Measurements from ENCODE around the gene C1QL4.
"Not testable (repeated sequence)": the region's sequence is repeated elsewhere in the genome, so short reads cannot be mapped to it uniquely, and the experiment has no call there.

C1QL4 gene

GRCh38 chr12:49336645-49337584 lies at the start of gene C1QL4:
TSS of gene C1QL4 (minus strand) at chr12:49337188. CDS start at chr12:49336477, 711 bp downstream.
- DNase-seq (ENCODE audit: low read depth in 3 of 3, low spot score in 1 of 3), result peak; percentile 51 to 90 (median 81)

- DNase-seq (ENCODE audit: low read depth in 3 of 3, low spot score in 1 of 3), result not testable (repeated sequence)
These were observed 43.2 kb upstream of the C1QL4 start for GRCh38 chr12:49380184-49380583.

- no peak for DNase-seq (ENCODE audit: low read depth in 3 of 3, low spot score in 1 of 3)
These were observed 40.4 kb upstream of the C1QL4 start for GRCh38 chr12:49377386-49377785.

- no peak for DNase-seq (ENCODE audit: low read depth in 3 of 3, low spot score in 1 of 3)
These were observed 38.4 kb upstream of the C1QL4 start for GRCh38 chr12:49375406-49375805.

- DNase-seq (ENCODE audit: low read depth in 3 of 3, low spot score in 1 of 3), result no peak
These were observed 33.6 kb upstream of the C1QL4 start for GRCh38 chr12:49370539-49370938.

- no peak for DNase-seq (ENCODE audit: low read depth in 3 of 3, low spot score in 1 of 3)
These were observed 32.6 kb upstream of the C1QL4 start for GRCh38 chr12:49369411-49370145.

- no peak for DNase-seq (ENCODE audit: low read depth in 3 of 3, low spot score in 1 of 3)
These were observed 31.2 kb upstream of the C1QL4 start for GRCh38 chr12:49368240-49368600.

GRCh38 chr12:49367381-49368239 lies 30.6 kb upstream of the C1QL4 start, which contains the start of gene SPATS2:
TSS of gene SPATS2 (plus strand) at chr12:49367462. CDS start at chr12:49461013, 93,551 bp downstream.
- peak in 1 of 3 donors; percentile 44 for DNase-seq (ENCODE audit: low read depth in 3 of 3, low spot score in 1 of 3)

- peak; percentile 56 to 81 (median 64) for DNase-seq (ENCODE audit: low read depth in 3 of 3, low spot score in 1 of 3)
These were observed 29.8 kb upstream of the C1QL4 start for GRCh38 chr12:49366652-49367380.

GRCh38 chr12:49366096-49366651 lies 29.2 kb upstream of the C1QL4 start:
- DNase-seq (ENCODE audit: low read depth in 3 of 3, low spot score in 1 of 3), result no peak

- no peak for DNase-seq (ENCODE audit: low read depth in 3 of 3, low spot score in 1 of 3)
These were observed 28.6 kb upstream of the C1QL4 start for GRCh38 chr12:49365542-49365941.

GRCh38 chr12:49364989-49365388 lies 28.0 kb upstream of the C1QL4 start:
- DNase-seq (ENCODE audit: low read depth in 3 of 3, low spot score in 1 of 3), result no peak

- DNase-seq (ENCODE audit: low read depth in 3 of 3, low spot score in 1 of 3), result no peak
These were observed 25.1 kb upstream of the C1QL4 start for GRCh38 chr12:49362077-49362476.

GRCh38 chr12:49359671-49360070 lies 22.7 kb upstream of the C1QL4 start:
- DNase-seq (ENCODE audit: low read depth in 3 of 3, low spot score in 1 of 3), result no peak

- no peak for DNase-seq (ENCODE audit: low read depth in 3 of 3, low spot score in 1 of 3)
These were observed 21.6 kb upstream of the C1QL4 start for GRCh38 chr12:49358483-49359141.

- no peak for DNase-seq (ENCODE audit: low read depth in 3 of 3, low spot score in 1 of 3)
These were observed 20.2 kb upstream of the C1QL4 start for GRCh38 chr12:49357103-49357678.

GRCh38 chr12:49355913-49356312 lies 18.9 kb upstream of the C1QL4 start:
- no peak for DNase-seq (ENCODE audit: low read depth in 3 of 3, low spot score in 1 of 3)

- no peak for DNase-seq (ENCODE audit: low read depth in 3 of 3, low spot score in 1 of 3)
These were observed 15.4 kb upstream of the C1QL4 start for GRCh38 chr12:49352351-49352750.

GRCh38 chr12:49349266-49349665 lies 12.3 kb upstream of the C1QL4 start:
- DNase-seq (ENCODE audit: low read depth in 3 of 3, low spot score in 1 of 3), result no peak

Data from stimulated activated CD4-positive, alpha-beta T cell treated with anti-CD3 and anti-CD28 coated beads, TNF-alpha, amount 100 ng/mL, for 1 hour (primary cell).